ENCODE measurements around the gene KBTBD12. TPM values are rescaled to one million over a fixed set of nuclear protein-coding genes. Genes with fewer than 3 reads are reported as not detected.

KBTBD12 gene
- polyA plus RNA-seq, 1 experiment: not detected

- no peak overlapping the region for H3K27ac ChIP-seq (ENCODE audit: low read depth, low read length)
- H3K4me3 ChIP-seq (ENCODE audit: low read depth, low read length): no peak overlapping the region
- H3K27me3 ChIP-seq (ENCODE audit: control insufficient read depth, insufficient read depth, low read length): peaks cover 2% of the 10 kb centered on the region
- DNase-seq (ENCODE audit: low read depth, low spot score): no peak
- 0 out of 2 replicates have a peak, but pooled peaks cover 3% of the 10 kb centered on the region for H3K9me3 ChIP-seq (ENCODE audit: control insufficient read depth, insufficient read depth, low read length)
- CTCF ChIA-PET: interaction anchor here (0.7 kb wide), 2 partner anchors 290 to 366 kb away, joined by 4 to 6 read pairs; no protein-coding TSS in a partner anchor
- POLR2A ChIA-PET: no interaction called here
- TF ChIP-seq CTCF (IDR thresholded peaks at IDR 0.05; ENCODE audit: low read depth, low read length): no peak
Measured at GRCh38 chr3:128016502-128016901, 101.5 kb downstream of the KBTBD12 start.

- no peak for TF ChIP-seq CTCF (IDR thresholded peaks at IDR 0.05; ENCODE audit: low read depth, low read length)
- H3K4me3 ChIP-seq (ENCODE audit: low read depth, low read length): no peak overlapping the region
- no peaks in the 10 kb centered on the region for H3K9me3 ChIP-seq (ENCODE audit: control insufficient read depth, insufficient read depth, low read length)
- ChIA-PET CTCF (no interaction called here), POLR2A (no interaction called here)
- H3K27ac ChIP-seq (ENCODE audit: low read depth, low read length): no peak overlapping the region
- H3K27me3 ChIP-seq (ENCODE audit: control insufficient read depth, insufficient read depth, low read length): peaks cover 22% of the 10 kb centered on the region
- DNase-seq (ENCODE audit: low read depth, low spot score): no peak
Measured at GRCh38 chr3:128021768-128022372, 106.8 kb downstream of the KBTBD12 start.

- no peaks in the 10 kb centered on the region for H3K9me3 ChIP-seq (ENCODE audit: control insufficient read depth, insufficient read depth, low read length)
- DNase-seq (ENCODE audit: low read depth, low spot score): no peak
- no peak overlapping the region for H3K27ac ChIP-seq (ENCODE audit: low read depth, low read length)
- CTCF ChIA-PET: interaction anchor here (0.7 kb wide), 2 partner anchors 350 to 458 kb away, joined by 3 read pairs; no protein-coding TSS in a partner anchor
- no peak for TF ChIP-seq CTCF (IDR thresholded peaks at IDR 0.05; ENCODE audit: low read depth, low read length)
- H3K27me3 ChIP-seq (ENCODE audit: control insufficient read depth, insufficient read depth, low read length): peaks cover 6% of the 10 kb centered on the region
- no peak overlapping the region for H3K4me3 ChIP-seq (ENCODE audit: low read depth, low read length)
- POLR2A ChIA-PET: no interaction called here
Measured at GRCh38 chr3:128033102-128033501, 118.1 kb downstream of the KBTBD12 start.

- ChIA-PET CTCF (no interaction called here), POLR2A (no interaction called here)
- Histone ChIP-seq H3K4me3 (ENCODE audit: low read depth, low read length) (no peak overlapping the region), H3K27ac (ENCODE audit: low read depth, low read length) (no peak overlapping the region), H3K9me3 (ENCODE audit: control insufficient read depth, insufficient read depth, low read length) (no peaks in the 10 kb centered on the region), H3K27me3 (ENCODE audit: control insufficient read depth, insufficient read depth, low read length) (peaks cover 17% of the 10 kb centered on the region)
- DNase-seq (ENCODE audit: low read depth, low spot score): no peak
- no peak for TF ChIP-seq CTCF (IDR thresholded peaks at IDR 0.05; ENCODE audit: low read depth, low read length)
Measured at GRCh38 chr3:128036119-128036518, 121.1 kb downstream of the KBTBD12 start.

Small RNAs within 50 kb of the gene (small RNA-seq; reads per million reads assigned to genes)
- not detected for gene RNA5SP139 (ENCODE audit: insufficient read length, low read depth)

Other genes with a start within 250 kb of the KBTBD12 start
- gene ABTB1, start 242.3 kb upstream of the KBTBD12 start, polyA plus RNA-seq (2011; rRNA removed): 15.5 and 19.5 TPM in 2 replicates
- 49.1 and 51.5 TPM in 2 replicates for gene MGLL, start 92.7 kb upstream of the KBTBD12 start, polyA plus RNA-seq (2011; rRNA removed)
- gene SEC61A1, start 137.2 kb downstream of the KBTBD12 start, polyA plus RNA-seq (2011; rRNA removed): 543 and 639 TPM in 2 replicates
- gene RUVBL1, start 208.6 kb downstream of the KBTBD12 start, polyA plus RNA-seq (2011; rRNA removed): 79.5 and 83.3 TPM in 2 replicates
- gene EEFSEC, start 238.2 kb downstream of the KBTBD12 start, polyA plus RNA-seq (2011; rRNA removed): 6.8 and 8.7 TPM in 2 replicates

Data from AG04450 (cell line).